Measurements from ENCODE around the gene RPP14. TPM values are rescaled to one million over a fixed set of nuclear protein-coding genes. Genes with fewer than 3 reads are reported as not detected.

RPP14 gene
- total and polyA plus RNA-seq, 2 experiments from 2014 or later: 11.7 to 18.6 TPM

DNA sequence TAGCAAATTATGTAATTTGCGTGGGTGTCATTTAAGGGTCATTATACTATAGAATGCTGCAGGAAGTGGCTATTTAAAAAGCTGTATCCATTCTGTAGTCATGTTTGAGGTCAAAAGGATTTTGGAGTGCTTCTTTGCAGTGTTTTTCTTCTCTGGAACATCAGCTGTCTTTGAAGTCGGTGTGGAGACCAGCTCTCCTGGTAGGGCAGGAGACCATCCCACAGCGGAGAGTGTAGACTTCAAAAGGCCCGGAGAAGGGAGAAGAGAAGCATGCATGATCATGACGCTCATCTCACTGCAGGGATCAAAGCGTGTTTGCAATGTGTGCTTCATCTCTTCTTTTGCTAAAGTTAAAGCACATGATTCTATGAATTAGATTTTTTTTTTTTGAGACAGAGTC is 46.6 kb downstream of the RPP14 start:
- TF ChIP-seq NANOG (IDR thresholded peaks at IDR 0.05; ENCODE audit: borderline replicate concordance): no peak
- TF ChIP-seq ZNF331 (CRISPR knock-in tag; IDR thresholded peaks at IDR 0.05; ENCODE audit: low read depth): no peak
- TF ChIP-seq REST (IDR thresholded peaks at IDR 0.05; ENCODE audit: unreplicated experiment): no peak
- TF ChIP-seq, protein P1, sequence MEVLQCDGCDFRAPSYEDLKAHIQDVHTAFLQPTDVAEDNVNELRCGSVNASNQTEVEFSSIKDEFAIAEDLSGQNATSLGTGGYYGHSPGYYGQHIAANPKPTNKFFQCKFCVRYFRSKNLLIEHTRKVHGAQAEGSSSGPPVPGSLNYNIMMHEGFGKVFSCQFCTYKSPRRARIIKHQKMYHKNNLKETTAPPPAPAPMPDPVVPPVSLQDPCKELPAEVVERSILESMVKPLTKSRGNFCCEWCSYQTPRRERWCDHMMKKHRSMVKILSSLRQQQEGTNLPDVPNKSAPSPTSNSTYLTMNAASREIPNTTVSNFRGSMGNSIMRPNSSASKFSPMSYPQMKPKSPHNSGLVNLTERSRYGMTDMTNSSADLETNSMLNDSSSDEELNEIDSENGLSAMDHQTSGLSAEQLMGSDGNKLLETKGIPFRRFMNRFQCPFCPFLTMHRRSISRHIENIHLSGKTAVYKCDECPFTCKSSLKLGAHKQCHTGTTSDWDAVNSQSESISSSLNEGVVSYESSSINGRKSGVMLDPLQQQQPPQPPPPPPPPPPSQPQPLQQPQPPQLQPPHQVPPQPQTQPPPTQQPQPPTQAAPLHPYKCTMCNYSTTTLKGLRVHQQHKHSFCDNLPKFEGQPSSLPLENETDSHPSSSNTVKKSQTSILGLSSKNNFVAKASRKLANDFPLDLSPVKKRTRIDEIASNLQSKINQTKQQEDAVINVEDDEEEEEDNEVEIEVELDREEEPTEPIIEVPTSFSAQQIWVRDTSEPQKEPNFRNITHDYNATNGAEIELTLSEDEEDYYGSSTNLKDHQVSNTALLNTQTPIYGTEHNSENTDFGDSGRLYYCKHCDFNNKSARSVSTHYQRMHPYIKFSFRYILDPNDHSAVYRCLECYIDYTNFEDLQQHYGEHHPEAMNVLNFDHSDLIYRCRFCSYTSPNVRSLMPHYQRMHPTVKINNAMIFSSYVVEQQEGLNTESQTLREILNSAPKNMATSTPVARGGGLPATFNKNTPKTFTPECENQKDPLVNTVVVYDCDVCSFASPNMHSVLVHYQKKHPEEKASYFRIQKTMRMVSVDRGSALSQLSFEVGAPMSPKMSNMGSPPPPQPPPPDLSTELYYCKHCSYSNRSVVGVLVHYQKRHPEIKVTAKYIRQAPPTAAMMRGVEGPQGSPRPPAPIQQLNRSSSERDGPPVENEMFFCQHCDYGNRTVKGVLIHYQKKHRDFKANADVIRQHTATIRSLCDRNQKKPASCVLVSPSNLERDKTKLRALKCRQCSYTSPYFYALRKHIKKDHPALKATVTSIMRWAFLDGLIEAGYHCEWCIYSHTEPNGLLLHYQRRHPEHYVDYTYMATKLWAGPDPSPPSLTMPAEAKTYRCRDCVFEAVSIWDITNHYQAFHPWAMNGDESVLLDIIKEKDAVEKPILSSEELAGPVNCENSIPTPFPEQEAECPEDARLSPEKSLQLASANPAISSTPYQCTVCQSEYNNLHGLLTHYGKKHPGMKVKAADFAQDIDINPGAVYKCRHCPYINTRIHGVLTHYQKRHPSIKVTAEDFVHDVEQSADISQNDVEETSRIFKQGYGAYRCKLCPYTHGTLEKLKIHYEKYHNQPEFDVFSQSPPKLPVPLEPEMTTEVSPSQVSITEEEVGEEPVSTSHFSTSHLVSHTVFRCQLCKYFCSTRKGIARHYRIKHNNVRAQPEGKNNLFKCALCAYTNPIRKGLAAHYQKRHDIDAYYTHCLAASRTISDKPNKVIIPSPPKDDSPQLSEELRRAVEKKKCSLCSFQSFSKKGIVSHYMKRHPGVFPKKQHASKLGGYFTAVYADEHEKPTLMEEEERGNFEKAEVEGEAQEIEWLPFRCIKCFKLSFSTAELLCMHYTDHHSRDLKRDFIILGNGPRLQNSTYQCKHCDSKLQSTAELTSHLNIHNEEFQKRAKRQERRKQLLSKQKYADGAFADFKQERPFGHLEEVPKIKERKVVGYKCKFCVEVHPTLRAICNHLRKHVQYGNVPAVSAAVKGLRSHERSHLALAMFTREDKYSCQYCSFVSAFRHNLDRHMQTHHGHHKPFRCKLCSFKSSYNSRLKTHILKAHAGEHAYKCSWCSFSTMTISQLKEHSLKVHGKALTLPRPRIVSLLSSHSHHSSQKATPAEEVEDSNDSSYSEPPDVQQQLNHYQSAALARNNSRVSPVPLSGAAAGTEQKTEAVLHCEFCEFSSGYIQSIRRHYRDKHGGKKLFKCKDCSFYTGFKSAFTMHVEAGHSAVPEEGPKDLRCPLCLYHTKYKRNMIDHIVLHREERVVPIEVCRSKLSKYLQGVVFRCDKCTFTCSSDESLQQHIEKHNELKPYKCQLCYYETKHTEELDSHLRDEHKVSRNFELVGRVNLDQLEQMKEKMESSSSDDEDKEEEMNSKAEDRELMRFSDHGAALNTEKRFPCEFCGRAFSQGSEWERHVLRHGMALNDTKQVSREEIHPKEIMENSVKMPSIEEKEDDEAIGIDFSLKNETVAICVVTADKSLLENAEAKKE (CRISPR knock-in tag; IDR thresholded peaks at IDR 0.05): no peak
- TF ChIP-seq POLR2AphosphoS5 (IDR thresholded peaks at IDR 0.05; ENCODE audit: low read depth): no peak
- no peak for TF ChIP-seq STAT1 (IDR thresholded peaks at IDR 0.05; ENCODE audit: unreplicated experiment)
- TF ChIP-seq, protein P2, sequence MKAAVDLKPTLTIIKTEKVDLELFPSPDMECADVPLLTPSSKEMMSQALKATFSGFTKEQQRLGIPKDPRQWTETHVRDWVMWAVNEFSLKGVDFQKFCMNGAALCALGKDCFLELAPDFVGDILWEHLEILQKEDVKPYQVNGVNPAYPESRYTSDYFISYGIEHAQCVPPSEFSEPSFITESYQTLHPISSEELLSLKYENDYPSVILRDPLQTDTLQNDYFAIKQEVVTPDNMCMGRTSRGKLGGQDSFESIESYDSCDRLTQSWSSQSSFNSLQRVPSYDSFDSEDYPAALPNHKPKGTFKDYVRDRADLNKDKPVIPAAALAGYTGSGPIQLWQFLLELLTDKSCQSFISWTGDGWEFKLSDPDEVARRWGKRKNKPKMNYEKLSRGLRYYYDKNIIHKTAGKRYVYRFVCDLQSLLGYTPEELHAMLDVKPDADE (IDR thresholded peaks at IDR 0.05): no peak
- TF ChIP-seq CREB1 (CRISPR knock-in tag; IDR thresholded peaks at IDR 0.05; ENCODE audit: low read depth): no peak
- no peak for TF ChIP-seq JUNB (IDR thresholded peaks at IDR 0.05; ENCODE audit: unreplicated experiment)
- no peak for TF ChIP-seq ZNF114 (CRISPR knock-in tag; IDR thresholded peaks at IDR 0.05)
- TF ChIP-seq EZH2 (IDR thresholded peaks at IDR 0.05; ENCODE audit: low read depth, unreplicated experiment): no peak
- TF ChIP-seq CTCF (conservative IDR thresholded peaks at IDR 0.05; ENCODE audit: low read depth in 2 of 2): no peak
- no peak for TF ChIP-seq EZH2phosphoT487 (IDR thresholded peaks at IDR 0.05; ENCODE audit: unreplicated experiment)
- no peaks in the 10 kb centered on the region for H4K20me1 ChIP-seq (replicated peaks; ENCODE audit: insufficient read depth)
- Mint-ChIP-seq H3K27me3 (ENCODE audit: insufficient read depth, low read depth, poor library complexity) (peaks cover 3% of the 10 kb centered on the region), H3K36me3 (ENCODE audit: low read depth) (no peaks in the 10 kb centered on the region), H3K4me1 (peaks cover 13% of the 10 kb centered on the region), H3K27ac (no peak overlapping the region), H3K4me3 (no peak overlapping the region), H3K9me3 (no peaks in the 10 kb centered on the region)
- no peak for DNase-seq (ENCODE audit: low spot score)
- peaks cover 10% of the 10 kb centered on the region; the same call in 1 of the 2 replicates for H3K4me1 ChIP-seq (ENCODE audit: insufficient read depth)
- no peak for ATAC-seq
- H3K27me3 ChIP-seq (ENCODE audit: insufficient read depth): no peaks in the 10 kb centered on the region
- no peaks in the 10 kb centered on the region for H3F3A ChIP-seq (replicated peaks; ENCODE audit: low read depth)
- H3K4me2 ChIP-seq: no peak overlapping the region
- no peak overlapping the region for H2AFZ ChIP-seq
- H3K36me3 ChIP-seq (ENCODE audit: insufficient read depth): no peaks in the 10 kb centered on the region
- H3K27ac ChIP-seq (ENCODE audit: low read depth): no peak overlapping the region
- no peaks in the 10 kb centered on the region; the same call in 1 of the 2 replicates for H3K79me2 ChIP-seq (replicated peaks; ENCODE audit: insufficient read depth)
- no peaks in the 10 kb centered on the region for H3K9me2 ChIP-seq (ENCODE audit: insufficient read depth)
- no peak overlapping the region for H3K4me3 ChIP-seq

All from GM23338 (cell line).